ENCODE data around the gene RPL36.
A peak's percentile ranks its signal among the peaks of the same experiment; 100 is the strongest.
"Not testable (repeated sequence)": the region's sequence is repeated elsewhere in the genome, so short reads cannot be mapped to it uniquely, and the experiment has no call there.

The RPL36 gene

GRCh38 chr19:5706876-5707573 is 16.9 kb downstream of the RPL36 start:
- no peak for DNase-seq (ENCODE audit: low spot score)

GRCh38 chr19:5707576-5708575 is 17.8 kb downstream of the RPL36 start:
- DNase-seq (ENCODE audit: low spot score), result no peak

- no peak for DNase-seq (ENCODE audit: low spot score)
Measured at GRCh38 chr19:5711025-5711424, 20.9 kb downstream of the RPL36 start.

GRCh38 chr19:5711713-5712161 is 21.6 kb downstream of the RPL36 start:
- DNase-seq (ENCODE audit: low spot score), result no peak

- no peak for DNase-seq (ENCODE audit: low spot score)
Measured at GRCh38 chr19:5713228-5713627, 23.1 kb downstream of the RPL36 start.

GRCh38 chr19:5714816-5715215 is 24.7 kb downstream of the RPL36 start:
- no peak for DNase-seq (ENCODE audit: low spot score)

GRCh38 chr19:5717215-5717935 is 27.3 kb downstream of the RPL36 start:
- no peak for DNase-seq (ENCODE audit: low spot score)

GRCh38 chr19:5718037-5718578 is 28.0 kb downstream of the RPL36 start:
- DNase-seq (ENCODE audit: low spot score), result no peak

- DNase-seq (ENCODE audit: low spot score), result peak; percentile 29
Measured at GRCh38 chr19:5718579-5719273, 28.6 kb downstream of the RPL36 start.

GRCh38 chr19:5719274-5719960 is 29.3 kb downstream of the RPL36 start:
- DNase-seq (ENCODE audit: low spot score), result no peak

GRCh38 chr19:5719961-5720790 is 30.1 kb downstream of the RPL36 start, which contains the start of the genes CATSPERD and LONP1:
Gene CATSPERD (plus strand): TSS chr19:5720637. CDS start chr19:5720738, 101 bp downstream.
Gene LONP1 (minus strand): TSS chr19:5720146. CDS start chr19:5720132, 14 bp downstream.
- peak; percentile 98 for DNase-seq (ENCODE audit: low spot score)

- DNase-seq (ENCODE audit: low spot score), result no peak
Measured at GRCh38 chr19:5727453-5728050, 37.5 kb downstream of the RPL36 start.

GRCh38 chr19:5733172-5733571 is 43.1 kb downstream of the RPL36 start:
- DNase-seq (ENCODE audit: low spot score), result not testable (repeated sequence)

- DNase-seq (ENCODE audit: low spot score), result no peak
Measured at GRCh38 chr19:5738423-5738822, 48.3 kb downstream of the RPL36 start.
